Neural progenitor cell (in vitro differentiated cells): ENCODE results near the gene PCYOX1L. TPM values are rescaled to one million over a fixed set of nuclear protein-coding genes. Genes with fewer than 3 reads are reported as not detected.

ENCODE experiments used
- DNase-seq: peaks from one replicate; pipeline ENCODE4 v3.0.0-alpha.2; 2016; ENCODE audit warnings: low spot score
- H2AFZ ChIP-seq: fragments of 200-600 bp; sonication (generic); replicated peaks from 2 replicates; pipeline ENCODE4 v1.6.1; 2016; ENCODE audit warnings: antibody characterized with exemption
- H3F3A ChIP-seq: fragments of 200-600 bp; sonication (generic); 2 replicates; pipeline ENCODE4 v1.6.1; 2016; ENCODE audit warnings: antibody characterized with exemption, low read depth
- H3K27ac ChIP-seq: fragments of 200-600 bp; sonication (generic); 2 replicates; pipeline ENCODE4 v1.5.1; 2016; ENCODE audit warnings: mild to moderate bottlenecking
- H3K27me3 ChIP-seq: fragments of 200-600 bp; sonication (generic); 2 replicates; pipeline ENCODE4 v1.6.1; 2016; ENCODE audit warnings: mild to moderate bottlenecking, moderate library complexity
- H3K36me3 ChIP-seq: fragments of 200-600 bp; sonication (generic); 2 replicates; pipeline ENCODE4 v1.5.1; 2016
- H3K4me1 ChIP-seq: fragments of 200-600 bp; sonication (generic); 2 replicates; pipeline ENCODE4 v1.6.1; 2016; ENCODE audit warnings: mixed run types
- H3K4me2 ChIP-seq: fragments of 200-600 bp; sonication (generic); 2 replicates; pipeline ENCODE4 v1.6.1; 2016
- H3K4me3 ChIP-seq: fragments of 200-600 bp; sonication (generic); 2 replicates; pipeline ENCODE4 v1.5.1; 2016
- H3K79me2 ChIP-seq: fragments of 200-600 bp; sonication (generic); 2 replicates; pipeline ENCODE4 v1.6.1; 2016; ENCODE audit warnings: low read depth
- H3K9ac ChIP-seq: fragments of 200-600 bp; sonication (generic); 2 replicates; pipeline ENCODE4 v1.6.1; 2016
- H3K9me3 ChIP-seq: fragments of 200-600 bp; sonication (generic); 2 replicates; pipeline ENCODE4 v1.5.1; 2016; ENCODE audit warnings: low read depth
- H4K20me1 ChIP-seq: fragments of 200-600 bp; sonication (generic); 2 replicates; pipeline ENCODE4 v1.6.1; 2016; ENCODE audit warnings: low read depth
- H3K27ac Mint-ChIP-seq: 3 replicates; pipeline ENCODE4 v1.8.0; 2021; ENCODE audit warnings: mixed read lengths
- H3K27me3 Mint-ChIP-seq: 2 replicates; pipeline ENCODE4 v1.8.0; 2022; ENCODE audit warnings: low read depth, mild to moderate bottlenecking, inconsistent platforms, moderate library complexity, mixed read lengths; ENCODE audit not compliant: insufficient read depth
- H3K36me3 Mint-ChIP-seq: 3 replicates; pipeline ENCODE4 v1.8.0; 2021; ENCODE audit warnings: mixed read lengths
- H3K4me1 Mint-ChIP-seq: 3 replicates; pipeline ENCODE4 v1.8.0; 2021; ENCODE audit warnings: mixed read lengths
- H3K4me3 Mint-ChIP-seq: 3 replicates; pipeline ENCODE4 v1.8.0; 2021; ENCODE audit warnings: mild to moderate bottlenecking, moderate library complexity, mixed read lengths
- H3K9me3 Mint-ChIP-seq: 3 replicates; pipeline ENCODE4 v1.8.0; 2020; ENCODE audit warnings: mixed read lengths
- CTCF ChIP-seq: fragments of 200-600 bp; sonication (generic); IDR thresholded peaks from 2 replicates; pipeline ENCODE4 v1.5.1; 2017; ENCODE audit warnings: antibody characterized with exemption, mild to moderate bottlenecking
- EZH2 ChIP-seq: fragments of 200-600 bp; sonication (generic); IDR thresholded peaks from 2 replicates; pipeline ENCODE4 v1.6.1; 2017; ENCODE audit warnings: antibody characterized with exemption, mild to moderate bottlenecking, moderate library complexity
- EZH2phosphoT487 ChIP-seq: fragments of 200-600 bp; sonication (generic); IDR thresholded peaks from 2 replicates; pipeline ENCODE4 v1.6.1; 2017; ENCODE audit warnings: antibody characterized with exemption
- total RNA-seq: library from RNA; depleted of rRNA; stranded (reverse); fragments of >200 nt; gene quantifications from 2 replicates; pipeline ENCODE4 v1.2.3, GENCODE V29; 2015; ENCODE audit warnings: low replicate concordance

The PCYOX1L gene
- total RNA-seq, 1 donor from 2014 or later: 16.4 TPM

- Mint-ChIP-seq H3K4me1 (peaks cover 49% of the 10 kb centered on the region), H3K36me3 (no peaks in the 10 kb centered on the region), H3K9me3 (no peaks in the 10 kb centered on the region), H3K27me3 (peaks cover 8% of the 10 kb centered on the region), H3K27ac (peak overlapping the region; percentile 79), H3K4me3 (no peak overlapping the region)
- H3K27ac ChIP-seq: no peak overlapping the region
- H3K4me2 ChIP-seq: peak overlapping the region; percentile 7
- TF ChIP-seq CTCF (no peak), EZH2phosphoT487 (no peak), EZH2 (no peak)
- no peak overlapping the region for H3K4me3 ChIP-seq
- no peaks in the 10 kb centered on the region for H3K79me2 ChIP-seq
- peaks cover 26% of the 10 kb centered on the region for H3K4me1 ChIP-seq
- DNase-seq: no peak
- no peaks in the 10 kb centered on the region for H4K20me1 ChIP-seq
- H3K9me3 ChIP-seq: no peaks in the 10 kb centered on the region
- peaks cover 5% of the 10 kb centered on the region for H3F3A ChIP-seq
- no peaks in the 10 kb centered on the region for H3K36me3 ChIP-seq
- H2AFZ ChIP-seq: no peak overlapping the region
- no peak overlapping the region for H3K9ac ChIP-seq
- H3K27me3 ChIP-seq: no peaks in the 10 kb centered on the region
Measured at GRCh38 chr5:149417711-149418368, 60.0 kb downstream of the PCYOX1L start.

GRCh38 chr5:149418910-149419531, 61.2 kb downstream of the PCYOX1L start:
- peaks cover 38% of the 10 kb centered on the region for H3K4me1 ChIP-seq

More at GRCh38 chr5:149418910-149419531, 61.2 kb downstream of the PCYOX1L start:
- no peak overlapping the region for H3K4me3 Mint-ChIP-seq
- Histone ChIP-seq H3K27me3 (no peaks in the 10 kb centered on the region), H4K20me1 (no peaks in the 10 kb centered on the region), H3F3A (peaks cover 5% of the 10 kb centered on the region), H3K9me3 (no peaks in the 10 kb centered on the region), H3K4me2 (no peak overlapping the region), H3K27ac (no peak overlapping the region), H3K4me3 (no peak overlapping the region), H3K79me2 (no peaks in the 10 kb centered on the region), H2AFZ (no peak overlapping the region), H3K36me3 (no peaks in the 10 kb centered on the region), H3K9ac (no peak overlapping the region)
- TF ChIP-seq EZH2 (no peak), CTCF (no peak), EZH2phosphoT487 (no peak)
- H3K9me3 Mint-ChIP-seq: no peaks in the 10 kb centered on the region
- H3K27ac Mint-ChIP-seq: peak overlapping the region; percentile 89
- H3K36me3 Mint-ChIP-seq: no peaks in the 10 kb centered on the region
- peaks cover 8% of the 10 kb centered on the region for H3K27me3 Mint-ChIP-seq
- H3K4me1 Mint-ChIP-seq: peaks cover 58% of the 10 kb centered on the region
- no peak for DNase-seq

Other genes with a start within 250 kb of the PCYOX1L start
- not detected in 2 replicates for gene ABLIM3, start 216.6 kb upstream of the PCYOX1L start, total RNA-seq
- 0.34 and 0.36 TPM in 2 replicates for gene AFAP1L1, start 86.2 kb upstream of the PCYOX1L start, total RNA-seq
- gene GRPEL2, start 12.5 kb upstream of the PCYOX1L start, total RNA-seq: 27.0 and 42.5 TPM in 2 replicates
- not detected in 2 replicates for gene IL17B, start 21.2 kb downstream of the PCYOX1L start, total RNA-seq
- gene CSNK1A1, start 193.4 kb downstream of the PCYOX1L start, total RNA-seq: 271 and 335 TPM in 2 replicates
- 0.99 and 1.7 TPM in 2 replicates for gene ARHGEF37, start 223.5 kb downstream of the PCYOX1L start, total RNA-seq